ENCODE results near the gene C1QTNF8. TPM values are rescaled to one million over a fixed set of nuclear protein-coding genes. Genes with fewer than 3 reads are reported as not detected.

C1QTNF8 gene
- total and polyA plus RNA-seq, 4 donors: not detected

- TF ChIP-seq REST (IDR thresholded peaks at IDR 0.05) (no peak), RAD21 (IDR thresholded peaks at IDR 0.05) (no peak), GABPA (IDR thresholded peaks at IDR 0.05 in 1 of 2, conservative IDR thresholded peaks at IDR 0.05 in 1 of 2) (no peak)
These were observed 11.7 kb upstream of the C1QTNF8 start (continued) for GRCh38 chr16:1107731-1108130.

DNA sequence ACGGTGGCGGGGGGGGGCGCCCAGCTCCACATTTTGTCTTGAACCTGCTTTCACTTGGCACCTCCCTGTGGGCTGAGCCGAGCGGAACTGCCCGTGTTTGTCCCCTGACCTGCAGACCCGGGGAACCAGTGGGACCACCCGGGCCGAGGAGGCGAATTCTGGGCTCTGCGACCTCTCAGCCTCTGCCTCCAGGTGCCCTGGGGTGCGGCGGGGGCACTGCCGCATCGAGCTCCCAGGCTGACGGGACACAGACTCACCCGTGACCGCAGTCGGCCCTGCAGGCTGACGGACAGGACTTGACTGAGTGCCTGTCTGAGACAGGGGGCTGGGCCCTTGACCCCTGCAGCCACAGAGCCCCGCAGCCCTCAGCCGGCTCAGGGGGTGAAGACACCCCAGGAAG, 11.1 kb upstream of the C1QTNF8 start:
- Histone ChIP-seq H3K4me3 (ENCODE audit: low read depth in 1 of 3, low read length in 3 of 3) (no peak overlapping the region), H3K9ac (ENCODE audit: low read depth in 1 of 2, low read length in 2 of 2) (no peak overlapping the region), H3K9me3 (ENCODE audit: control insufficient read depth in 4 of 4, low read length in 3 of 4) (no peaks in the 10 kb centered on the region), H3K36me3 (ENCODE audit: control insufficient read depth in 4 of 4, insufficient read depth in 3 of 4, low read depth in 1 of 4, low read length in 3 of 4) (no peaks in the 10 kb centered on the region), H3K4me1 (ENCODE audit: control insufficient read depth in 4 of 4, insufficient read depth in 4 of 4, low read length in 3 of 4) (peaks cover 3 to 18% (median 10%) of the 10 kb centered on the region in 4 donors), H3K27ac (ENCODE audit: low read depth in 1 of 2, low read length in 2 of 2) (no peak overlapping the region), H3K27me3 (ENCODE audit: control insufficient read depth in 4 of 4, insufficient read depth in 4 of 4, low read length in 3 of 4) (peaks cover 0 to 6% (median 0%) of the 10 kb centered on the region in 4 donors)
- DNase-seq (ENCODE audit: low spot score): no peak
- WGBS: 72% methylated on average over 22 of the region's 22 CpGs
- TF ChIP-seq JUND (IDR thresholded peaks at IDR 0.05) (no peak), EGR1 (IDR thresholded peaks at IDR 0.05; ENCODE audit: low read depth in 2 of 2) (no peak), TAF1 (conservative IDR thresholded peaks at IDR 0.05) (no peak), ZBTB33 (IDR thresholded peaks at IDR 0.05) (no peak), RXRA (IDR thresholded peaks at IDR 0.05) (no peak), GABPA (IDR thresholded peaks at IDR 0.05 in 1 of 2, conservative IDR thresholded peaks at IDR 0.05 in 1 of 2) (no peak)
- TF ChIP-seq, protein P1, sequence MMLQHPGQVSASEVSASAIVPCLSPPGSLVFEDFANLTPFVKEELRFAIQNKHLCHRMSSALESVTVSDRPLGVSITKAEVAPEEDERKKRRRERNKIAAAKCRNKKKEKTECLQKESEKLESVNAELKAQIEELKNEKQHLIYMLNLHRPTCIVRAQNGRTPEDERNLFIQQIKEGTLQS (IDR thresholded peaks at IDR 0.05): no peak

DNA sequence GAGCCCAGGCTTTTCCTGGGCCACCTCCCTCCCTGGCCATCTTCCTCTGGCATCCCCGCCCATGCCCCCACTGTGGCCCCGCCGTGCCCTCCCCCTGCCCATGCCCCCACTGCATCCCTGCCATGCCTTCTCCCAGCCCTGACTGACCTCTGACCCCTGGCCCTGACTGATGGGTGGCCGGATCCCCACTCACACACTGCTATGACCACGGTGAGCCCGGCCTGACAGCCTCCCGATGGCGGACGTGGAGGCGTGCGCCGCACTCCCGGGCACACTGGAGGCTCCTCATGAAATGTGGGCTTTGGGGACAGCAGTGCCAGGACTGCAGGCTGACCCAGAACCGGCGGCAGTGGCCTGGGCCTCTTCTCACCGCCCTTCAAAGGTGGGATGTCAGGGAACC, 10.6 kb upstream of the C1QTNF8 start:
- Histone ChIP-seq H3K9ac (ENCODE audit: low read depth in 1 of 2, low read length in 2 of 2) (no peak overlapping the region), H3K4me1 (ENCODE audit: control insufficient read depth in 4 of 4, insufficient read depth in 4 of 4, low read length in 3 of 4) (peaks cover 3 to 18% (median 10%) of the 10 kb centered on the region in 4 donors), H3K27ac (ENCODE audit: low read depth in 1 of 2, low read length in 2 of 2) (no peak overlapping the region), H3K27me3 (ENCODE audit: control insufficient read depth in 4 of 4, insufficient read depth in 4 of 4, low read length in 3 of 4) (peaks cover 0 to 6% (median 1%) of the 10 kb centered on the region in 4 donors), H3K4me3 (ENCODE audit: low read depth in 1 of 3, low read length in 3 of 3) (no peak overlapping the region), H3K36me3 (ENCODE audit: control insufficient read depth in 4 of 4, insufficient read depth in 3 of 4, low read depth in 1 of 4, low read length in 3 of 4) (no peaks in the 10 kb centered on the region), H3K9me3 (ENCODE audit: control insufficient read depth in 4 of 4, low read length in 3 of 4) (no peaks in the 10 kb centered on the region)
- TF ChIP-seq RXRA (IDR thresholded peaks at IDR 0.05) (no peak), HNF4A (conservative IDR thresholded peaks at IDR 0.05) (no peak), YY1 (IDR thresholded peaks at IDR 0.05) (no peak), HNF4G (IDR thresholded peaks at IDR 0.05) (no peak), ZBTB33 (IDR thresholded peaks at IDR 0.05) (no peak), REST (IDR thresholded peaks at IDR 0.05) (no peak), SP1 (IDR thresholded peaks at IDR 0.05) (no peak), GABPA (IDR thresholded peaks at IDR 0.05 in 1 of 2, conservative IDR thresholded peaks at IDR 0.05 in 1 of 2) (no peak), NR2F2 (IDR thresholded peaks at IDR 0.05) (no peak), FOXA2 (IDR thresholded peaks at IDR 0.05) (no peak), CTCF (IDR thresholded peaks at IDR 0.05; ENCODE audit: low read depth, low read length, missing input control) (no peak)
- TF ChIP-seq, protein P2, sequence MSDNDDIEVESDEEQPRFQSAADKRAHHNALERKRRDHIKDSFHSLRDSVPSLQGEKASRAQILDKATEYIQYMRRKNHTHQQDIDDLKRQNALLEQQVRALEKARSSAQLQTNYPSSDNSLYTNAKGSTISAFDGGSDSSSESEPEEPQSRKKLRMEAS (IDR thresholded peaks at IDR 0.05): no peak
- 76% methylated on average over 16 of the region's 16 CpGs for WGBS
- no peak for DNase-seq (ENCODE audit: low spot score)

Measured in liver (tissue), 9 donors.